ENCODE results near the gene GNGT1.
"Not testable (repeated sequence)": the region's sequence is repeated elsewhere in the genome, so short reads cannot be mapped to it uniquely, and the experiment has no call there.

The GNGT1 gene

DNA sequence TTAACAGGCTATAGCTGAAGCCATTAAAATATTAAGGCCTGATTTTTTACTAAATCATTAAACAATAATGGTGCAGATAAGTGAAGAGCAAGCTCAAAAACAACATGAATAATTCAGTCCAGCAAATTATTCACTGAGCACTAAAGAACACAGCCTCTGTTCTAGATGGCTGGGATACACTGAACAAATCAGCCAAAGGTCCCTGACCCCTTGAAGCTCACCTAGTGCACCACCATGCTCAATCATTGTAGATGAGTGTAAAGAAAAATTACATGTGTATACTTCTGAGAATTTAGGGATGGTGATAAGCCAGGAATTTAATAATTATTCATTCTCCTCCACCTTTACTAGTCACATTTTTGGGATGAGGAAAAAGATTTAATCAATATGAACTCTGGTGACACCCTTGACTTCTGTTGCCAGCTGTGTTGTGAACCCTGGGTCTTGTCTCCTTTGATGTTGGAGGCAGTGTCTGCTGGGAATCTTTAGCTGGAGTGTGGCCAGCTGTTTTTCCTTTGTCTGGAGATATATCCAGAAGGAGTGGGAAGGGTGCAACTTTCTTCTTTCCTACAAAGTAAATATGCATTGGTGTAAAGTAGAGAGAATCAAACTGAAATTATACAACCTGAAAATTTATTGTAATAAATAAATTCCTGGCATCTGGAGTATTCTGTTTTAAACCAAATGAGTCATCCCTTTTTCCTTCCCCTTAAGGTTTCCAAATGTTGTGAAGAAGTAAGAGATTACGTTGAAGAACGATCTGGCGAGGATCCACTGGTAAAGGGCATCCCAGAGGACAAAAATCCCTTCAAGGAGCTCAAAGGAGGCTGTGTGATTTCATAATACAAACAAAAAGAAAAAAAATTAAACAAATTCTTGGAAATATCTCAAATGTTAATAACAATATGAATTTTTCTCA lies 4.0 kb downstream of the GNGT1 start:
- no peak for DNase-seq

DNA sequence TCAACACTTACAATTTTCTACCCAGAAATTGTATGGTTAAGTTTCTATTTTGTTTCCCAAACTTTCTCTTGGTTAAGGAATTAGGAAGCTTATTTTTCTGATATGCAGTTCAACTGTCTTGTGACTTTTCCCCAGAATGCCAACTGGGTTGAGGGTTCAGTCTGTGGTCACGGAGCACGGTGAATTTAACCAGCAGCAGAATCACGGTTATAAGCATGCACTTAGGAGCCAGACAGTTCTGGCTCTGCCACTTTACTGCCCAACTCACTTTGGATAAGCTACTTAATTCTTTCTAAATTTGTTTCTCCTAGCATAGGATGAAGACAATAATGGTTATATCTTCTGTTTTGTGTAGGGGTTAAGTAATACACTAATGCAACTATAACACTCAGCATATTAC lies 4.9 kb downstream of the GNGT1 start:
- not testable (repeated sequence) for DNase-seq

DNA sequence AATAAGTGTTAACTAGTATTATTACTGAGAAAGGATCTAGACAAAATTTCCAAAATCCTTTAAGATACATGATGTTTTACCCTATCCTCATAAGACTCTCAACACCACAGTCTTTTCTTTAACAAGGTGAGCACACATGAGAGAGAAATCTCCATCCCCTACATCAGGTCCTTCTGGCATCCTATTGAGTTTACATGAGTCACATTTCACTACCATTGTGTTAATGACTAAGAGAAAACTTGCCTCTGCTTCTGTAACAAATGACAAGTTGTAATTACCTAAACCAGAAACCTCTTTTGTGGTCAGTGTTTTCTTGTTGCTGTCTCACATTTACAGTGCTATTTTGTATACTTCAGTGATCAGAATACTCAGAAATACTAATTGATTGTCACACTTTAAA lies 5.3 kb downstream of the GNGT1 start:
- not testable (repeated sequence) for DNase-seq

DNA sequence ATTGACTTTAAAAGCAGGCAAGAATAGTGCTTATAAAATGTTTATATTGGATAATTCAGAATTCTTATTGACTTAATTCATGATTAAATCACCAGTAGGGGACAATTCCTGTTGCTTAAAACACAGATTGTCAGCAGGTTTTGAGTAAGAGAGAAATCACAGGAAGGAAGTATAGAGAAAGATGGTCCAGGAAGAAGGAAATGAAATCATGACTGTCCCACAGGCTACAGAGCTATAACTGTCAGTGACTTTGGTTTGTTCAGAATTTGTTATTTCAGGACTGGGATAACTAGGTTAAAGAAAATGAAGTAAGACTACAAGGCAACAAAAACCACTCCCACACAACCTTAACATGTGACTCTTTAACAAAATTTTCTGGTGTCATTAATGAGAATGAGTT lies 6.8 kb downstream of the GNGT1 start:
- DNase-seq = no peak

DNA sequence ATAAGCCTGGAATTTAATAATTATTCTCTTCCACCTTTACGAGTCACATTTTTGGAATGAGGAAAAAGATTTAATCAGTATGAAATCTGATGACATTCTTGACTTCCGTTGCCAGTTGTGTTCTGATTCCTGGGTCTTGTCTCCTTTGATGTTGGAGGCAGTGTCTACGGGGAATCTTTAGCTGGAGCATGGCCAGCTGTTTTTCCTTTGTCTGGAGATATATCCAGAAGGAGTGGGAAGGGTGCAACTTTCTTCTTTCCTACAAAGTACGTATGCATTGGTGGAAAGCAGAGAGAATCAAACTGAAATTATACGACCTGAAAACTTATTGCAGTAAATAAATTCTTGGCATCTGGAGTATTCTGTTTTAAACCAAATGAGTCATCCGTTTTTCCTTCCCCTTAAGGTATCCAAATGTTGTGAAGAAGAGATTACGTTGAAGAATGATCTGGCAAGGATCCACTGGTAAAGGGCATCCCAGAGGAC lies 8.3 kb downstream of the GNGT1 start:
- DNase-seq = no peak

DNA sequence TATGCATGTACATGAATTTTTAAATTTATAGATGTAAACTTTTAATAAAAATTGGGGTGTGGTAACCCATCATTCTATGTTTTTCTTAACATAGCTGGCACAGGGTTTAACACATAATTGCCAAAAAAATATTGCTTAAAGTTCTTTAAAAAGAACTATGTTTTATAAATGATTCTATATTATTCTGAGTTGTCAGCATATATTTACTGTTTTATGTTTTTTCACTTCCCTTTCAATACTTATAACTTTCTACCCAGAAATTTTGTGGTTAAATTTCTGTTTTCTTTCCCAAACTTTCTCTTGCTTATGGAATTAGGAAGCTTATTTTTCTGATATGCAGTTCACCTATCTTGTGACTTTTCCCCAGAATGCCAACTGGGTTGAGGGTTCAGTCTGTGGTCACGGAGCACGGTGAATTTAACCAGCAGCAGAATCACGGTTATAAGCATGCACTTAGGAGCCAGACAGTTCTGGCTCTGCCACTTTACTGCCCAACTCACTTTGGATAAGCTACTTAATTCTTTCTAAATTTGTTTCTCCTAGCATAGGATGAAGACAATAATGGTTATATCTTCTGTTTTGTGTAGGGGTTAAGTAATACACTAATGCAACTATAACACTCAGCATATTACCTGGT lies 9.0 kb downstream of the GNGT1 start:
- not testable (repeated sequence) for DNase-seq

DNA sequence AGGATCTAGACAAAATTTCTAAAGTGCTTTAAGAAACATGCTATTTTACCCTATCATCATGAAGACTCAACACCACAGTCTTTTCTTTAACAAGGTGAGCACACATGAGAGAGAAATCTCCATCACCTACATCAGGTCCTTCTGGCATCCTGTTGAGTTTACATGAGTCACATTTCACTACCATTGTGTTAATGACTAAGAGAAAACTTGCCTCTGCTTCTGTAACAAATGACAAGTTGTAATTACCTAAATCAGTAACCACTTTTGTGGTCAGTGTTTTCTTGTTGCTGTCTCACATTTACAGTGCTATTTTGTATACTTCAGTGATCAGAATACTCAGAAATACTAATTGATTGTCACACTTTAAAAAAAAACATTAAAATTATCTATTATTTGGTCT lies 9.5 kb downstream of the GNGT1 start:
- not testable (repeated sequence) for DNase-seq

DNA sequence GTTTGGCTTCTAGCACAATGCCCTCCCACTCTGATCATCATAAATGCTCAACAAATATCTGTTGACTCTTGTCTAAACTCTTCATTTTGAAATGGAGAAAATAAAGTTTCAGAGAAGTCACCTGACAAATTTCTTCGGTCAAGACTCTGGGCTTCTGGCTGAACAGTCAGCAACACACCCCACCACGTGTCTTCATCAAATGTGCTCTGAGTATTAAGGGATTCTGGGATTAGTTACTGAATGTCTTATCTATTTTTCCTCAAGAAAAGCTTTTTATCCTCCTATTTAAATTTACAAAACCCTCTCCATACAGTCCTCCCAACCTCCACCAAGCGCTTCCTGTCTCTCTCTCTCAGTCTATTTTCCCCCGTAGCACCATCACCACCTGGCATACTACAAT lies 9.9 kb downstream of the GNGT1 start:
- not testable (repeated sequence) for DNase-seq

DNA sequence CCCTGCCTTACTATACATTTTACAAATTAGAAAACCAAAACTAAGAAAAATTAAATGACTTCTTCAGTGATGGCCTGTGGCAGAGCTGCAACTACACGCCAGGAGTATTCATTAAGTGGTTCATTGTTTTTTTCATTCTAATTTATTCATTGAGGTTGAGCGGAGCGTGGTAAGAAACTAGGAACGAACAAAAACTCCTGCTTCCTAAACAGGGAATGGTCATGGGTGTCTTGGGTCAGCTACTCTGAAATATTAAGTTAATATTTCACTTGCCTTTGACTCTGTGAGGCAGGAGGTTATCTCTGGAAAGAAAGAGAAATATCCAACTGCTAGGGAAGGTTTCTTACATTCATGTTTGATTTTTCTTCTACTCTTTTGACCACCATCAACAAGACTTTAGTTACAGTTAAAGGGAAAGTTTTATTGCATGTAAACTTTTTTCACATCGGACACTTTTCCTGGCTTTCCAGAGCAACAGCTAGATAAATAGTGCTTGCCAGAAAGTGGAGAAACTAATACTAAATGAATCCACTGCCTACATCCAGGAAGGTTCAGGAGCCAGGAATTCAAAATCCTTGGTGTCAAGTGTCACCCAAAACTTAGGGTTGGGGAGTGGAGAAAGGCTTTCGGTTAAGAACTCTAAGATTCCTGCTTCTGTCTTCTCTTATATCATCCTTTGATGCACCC lies 14.3 kb downstream of the GNGT1 start:
- no peak for DNase-seq

DNA sequence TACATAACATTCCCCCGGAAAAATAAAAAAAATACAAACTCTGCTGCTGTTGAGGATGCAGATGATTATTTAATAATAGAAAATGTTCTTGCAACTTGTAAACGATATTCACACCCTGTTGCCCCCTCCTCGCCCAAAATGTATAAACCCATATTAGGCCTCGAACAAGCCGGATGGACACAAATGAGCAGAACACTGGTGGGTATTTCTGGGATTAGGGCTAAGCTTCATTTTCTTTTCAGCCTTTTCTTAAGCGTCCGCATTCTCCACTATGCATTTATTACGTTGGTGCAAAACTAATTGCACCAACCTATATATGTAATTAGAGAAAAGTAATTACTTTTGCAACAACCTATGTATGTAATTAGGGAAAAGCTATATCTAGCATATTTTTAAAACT lies 14.8 kb downstream of the GNGT1 start:
- no peak for DNase-seq

DNA sequence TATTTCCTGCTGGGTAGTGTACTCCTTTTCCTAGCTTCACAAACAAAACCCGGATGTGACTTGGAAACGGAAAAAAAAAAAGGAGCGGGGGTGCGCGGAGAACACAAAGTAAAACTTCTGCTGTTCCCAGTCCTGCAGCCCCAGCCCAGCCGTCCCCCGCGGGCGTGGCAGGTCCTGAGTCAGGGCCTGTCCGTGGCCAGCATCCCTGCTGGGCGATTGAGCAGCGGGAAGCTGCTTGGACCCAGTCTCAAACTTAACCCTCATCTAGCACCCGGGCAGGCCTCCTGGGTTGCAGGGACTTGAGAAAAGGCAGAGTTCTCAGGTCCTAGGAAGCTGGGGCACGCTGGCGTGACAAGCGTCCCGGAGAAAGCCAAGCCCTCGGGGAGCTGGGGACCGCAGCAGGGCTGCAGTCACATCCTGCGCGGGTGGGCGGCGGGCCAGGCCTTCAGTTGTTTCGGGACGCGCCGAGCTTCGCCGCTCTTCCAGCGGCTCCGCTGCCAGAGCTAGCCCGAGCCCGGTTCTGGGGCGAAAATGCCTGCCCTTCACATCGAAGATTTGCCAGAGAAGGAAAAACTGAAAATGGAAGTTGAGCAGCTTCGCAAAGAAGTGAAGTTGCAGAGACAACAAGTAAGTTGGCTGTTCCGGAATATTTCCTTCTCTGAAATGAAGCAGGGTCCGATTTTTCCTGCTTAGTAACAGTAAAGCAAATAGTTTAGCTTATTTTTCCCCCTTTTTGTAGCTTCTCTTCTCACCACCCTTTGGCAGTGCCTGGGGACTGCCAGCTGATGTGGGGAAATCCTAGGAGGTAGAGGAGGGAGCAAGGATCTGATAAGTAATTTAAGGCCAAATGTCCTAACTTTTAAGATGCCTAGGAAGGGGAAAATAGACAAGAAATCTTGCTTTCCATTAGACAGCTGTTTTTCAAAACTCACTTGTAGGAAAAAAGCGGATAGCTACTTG lies 15.5 kb downstream of the GNGT1 start, which contains the start of gene GNG11:
GNG11 (plus strand) TSS at position 129 of the 960 bp plus-strand sequence; CDS start at position 532, 403 bp downstream.
- DNase-seq = no peak

DNA sequence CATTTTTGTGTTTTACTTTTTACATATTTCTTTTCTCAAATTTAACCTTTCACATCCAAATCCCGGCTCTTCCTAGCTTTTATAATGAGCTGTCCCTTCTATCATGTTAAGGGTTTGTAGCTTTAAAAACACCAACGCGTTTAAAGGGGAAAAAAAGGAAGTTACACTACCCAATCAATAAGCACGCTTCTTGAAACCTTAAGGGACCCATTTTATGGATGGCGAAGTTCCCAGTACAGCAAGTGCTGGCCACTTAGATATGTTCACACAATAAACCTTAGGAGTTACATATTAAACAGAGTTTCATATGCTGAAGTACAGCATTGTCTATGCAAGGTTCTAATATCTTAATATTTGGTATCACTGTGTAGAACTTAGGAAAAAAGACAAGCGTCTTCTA lies 16.9 kb downstream of the GNGT1 start:
- no peak for DNase-seq

DNA sequence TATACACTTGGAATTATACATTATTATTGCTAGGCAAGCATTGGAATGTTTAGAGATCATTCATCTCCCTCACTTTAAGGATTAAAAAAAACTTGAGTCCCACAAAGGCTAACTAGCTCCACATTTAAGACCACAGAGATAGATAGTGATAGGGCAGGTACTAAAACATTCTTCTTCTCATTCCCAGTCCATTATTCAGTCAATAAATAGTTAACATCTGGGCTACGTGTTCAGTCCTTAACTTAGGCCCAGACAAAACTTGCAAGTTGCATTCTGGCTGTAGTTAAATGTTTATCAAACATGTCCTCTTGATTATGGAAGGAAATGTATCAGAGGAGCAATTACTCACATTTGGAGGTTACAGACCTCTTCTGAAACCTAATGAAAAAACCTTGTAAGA lies 17.6 kb downstream of the GNGT1 start:
- DNase-seq = no peak

DNA sequence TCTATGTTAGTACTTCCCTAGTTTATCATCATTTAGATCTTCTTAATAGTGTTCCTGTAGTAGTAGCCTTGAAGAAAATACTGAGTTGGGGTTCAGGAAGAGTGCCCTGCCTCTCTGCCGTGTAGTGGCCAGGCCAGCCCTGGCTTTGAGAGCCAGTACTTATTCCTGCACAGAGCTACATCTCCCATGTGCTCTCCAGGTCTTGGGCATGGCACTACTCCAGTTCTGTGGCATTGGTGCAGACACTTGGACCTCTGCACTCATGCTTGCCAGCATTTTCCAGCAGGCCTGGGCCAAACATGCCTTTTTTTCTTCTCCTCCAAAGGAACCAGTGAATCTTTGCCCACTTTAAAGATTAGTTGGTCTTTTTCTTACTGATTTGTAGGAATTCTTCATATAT lies 20.4 kb downstream of the GNGT1 start:
- no peak for DNase-seq

DNA sequence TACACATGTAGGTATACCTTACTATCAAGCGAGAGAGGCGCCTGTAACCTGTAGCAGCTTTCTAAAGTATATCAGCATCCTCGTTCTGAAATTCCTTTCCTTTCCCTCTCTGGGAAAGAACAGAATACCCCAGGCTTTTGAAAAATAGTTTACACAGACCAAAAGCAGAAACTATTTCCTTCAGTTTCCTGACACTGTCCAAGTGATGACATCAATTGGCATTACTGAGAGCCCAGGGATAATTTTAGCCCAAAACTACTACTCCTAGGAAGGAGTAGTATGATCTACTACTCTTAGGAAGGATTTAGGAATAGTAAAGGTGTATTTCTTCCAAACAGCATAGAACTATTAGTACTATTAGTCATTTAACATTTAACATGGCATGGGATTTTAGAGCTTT lies 21.2 kb downstream of the GNGT1 start:
- no peak for DNase-seq

DNA sequence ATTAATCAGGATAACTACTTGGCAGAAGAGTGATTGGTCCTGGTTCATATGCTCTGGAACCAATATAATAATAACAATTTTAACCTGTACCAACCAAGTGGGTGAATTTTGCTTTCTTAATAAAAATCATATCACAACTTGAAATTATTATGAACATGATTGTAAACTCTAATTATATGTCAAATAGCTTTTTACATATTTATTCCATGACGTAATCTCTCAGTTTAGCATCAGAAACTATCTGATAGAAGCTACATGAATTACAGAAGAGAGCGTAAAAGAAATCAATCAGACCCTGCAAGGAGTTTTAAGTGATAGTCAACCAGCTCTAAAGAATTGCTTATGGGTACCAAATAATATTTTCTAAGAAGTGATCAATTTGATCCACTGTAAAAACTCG lies 25.3 kb downstream of the GNGT1 start:
- DNase-seq = no peak

DNA sequence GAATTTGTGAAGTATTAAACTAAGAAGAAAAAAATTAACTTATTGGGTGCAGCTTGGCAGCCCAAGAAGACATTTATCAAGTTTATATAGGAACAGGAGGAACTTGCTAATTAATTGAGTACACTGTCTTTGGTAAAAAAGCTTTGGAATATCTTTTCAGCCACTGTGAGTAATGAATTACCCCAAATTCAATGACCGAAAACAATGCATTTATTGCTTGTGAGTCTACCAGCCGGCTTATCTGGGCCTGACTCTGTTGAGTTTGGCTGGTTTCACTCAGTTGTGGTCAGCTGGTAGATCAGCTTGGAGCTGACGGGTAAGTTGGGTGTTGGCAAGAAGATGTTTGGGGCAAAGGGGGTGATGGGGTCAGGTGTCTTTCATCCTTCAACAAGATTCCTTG lies 26.8 kb downstream of the GNGT1 start:
- no peak for DNase-seq

DNA sequence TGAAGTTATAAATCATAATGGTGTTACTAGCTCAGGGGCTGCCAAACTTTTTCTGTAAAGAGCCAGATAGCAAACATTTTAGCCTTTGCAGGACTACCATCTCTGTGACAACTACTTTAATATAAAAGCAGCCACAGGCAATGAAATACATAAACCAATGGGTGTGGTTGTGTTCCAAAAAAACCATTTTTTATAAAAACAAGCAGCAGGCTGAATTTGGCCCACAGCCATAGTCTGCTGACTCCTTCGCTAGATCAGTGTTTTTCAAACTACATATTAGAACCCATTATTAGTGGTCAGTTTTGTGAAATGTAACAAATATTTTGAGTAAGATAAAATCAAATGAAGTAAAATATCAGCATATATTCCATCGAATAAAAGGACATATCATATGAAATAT lies 28.7 kb downstream of the GNGT1 start:
- DNase-seq = no peak

DNA sequence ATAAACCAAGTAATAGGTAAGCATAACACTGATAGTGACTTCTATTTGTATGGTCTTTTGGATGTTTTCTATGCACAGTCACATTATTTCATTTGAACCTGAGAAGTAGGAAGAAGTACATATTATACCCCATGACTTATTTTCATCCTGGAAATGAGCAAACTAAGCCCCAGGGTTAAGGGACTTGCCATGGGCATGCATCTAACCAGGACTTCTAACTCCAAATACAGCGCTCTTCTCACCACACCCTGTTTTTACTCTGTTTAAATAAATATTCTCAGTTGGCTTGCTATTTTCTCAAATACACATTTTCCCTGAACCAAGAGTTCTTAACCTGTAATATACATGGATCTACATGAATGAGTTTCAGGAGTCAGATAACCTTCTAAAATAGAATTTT lies 31.5 kb downstream of the GNGT1 start:
- no peak for DNase-seq

DNA sequence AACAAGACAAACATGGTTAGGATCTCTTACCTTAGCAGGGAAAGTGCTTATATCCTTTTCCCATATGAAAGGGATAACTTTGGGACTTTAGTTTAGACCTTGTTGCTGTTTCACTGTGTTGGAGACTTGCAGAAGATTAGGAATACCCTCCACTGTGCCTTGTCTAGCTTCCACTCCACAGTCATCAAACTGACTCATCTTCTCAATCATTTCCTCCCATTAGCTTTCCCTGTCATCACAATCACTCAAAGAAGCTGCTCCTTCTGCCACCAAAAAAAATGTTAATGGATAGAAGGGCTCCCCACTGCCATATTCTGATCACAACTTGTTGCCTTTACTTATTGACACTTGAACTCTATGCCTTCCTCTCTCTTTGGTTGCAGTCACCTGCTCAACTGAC lies 31.9 kb downstream of the GNGT1 start:
- no peak for DNase-seq

DNA sequence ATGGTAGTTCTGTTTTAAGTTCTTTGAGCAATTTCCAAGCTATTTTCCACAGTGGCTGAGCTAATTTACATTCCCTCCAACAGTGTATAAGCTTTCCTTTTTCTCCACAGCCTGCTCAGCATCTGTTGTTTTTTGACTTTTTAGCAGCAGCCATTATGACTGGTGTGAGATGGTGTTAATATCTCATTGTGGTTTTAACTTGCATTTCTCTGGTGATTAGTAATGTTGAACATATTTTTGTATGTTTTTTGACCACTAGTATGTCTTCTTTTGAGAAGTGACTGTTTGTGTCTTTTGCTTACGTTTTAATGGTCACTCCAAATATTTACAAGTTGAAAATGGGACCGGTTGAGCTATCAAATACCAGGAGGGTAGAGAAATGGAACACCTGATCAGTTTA lies 35.6 kb downstream of the GNGT1 start:
- no peak for DNase-seq

DNA sequence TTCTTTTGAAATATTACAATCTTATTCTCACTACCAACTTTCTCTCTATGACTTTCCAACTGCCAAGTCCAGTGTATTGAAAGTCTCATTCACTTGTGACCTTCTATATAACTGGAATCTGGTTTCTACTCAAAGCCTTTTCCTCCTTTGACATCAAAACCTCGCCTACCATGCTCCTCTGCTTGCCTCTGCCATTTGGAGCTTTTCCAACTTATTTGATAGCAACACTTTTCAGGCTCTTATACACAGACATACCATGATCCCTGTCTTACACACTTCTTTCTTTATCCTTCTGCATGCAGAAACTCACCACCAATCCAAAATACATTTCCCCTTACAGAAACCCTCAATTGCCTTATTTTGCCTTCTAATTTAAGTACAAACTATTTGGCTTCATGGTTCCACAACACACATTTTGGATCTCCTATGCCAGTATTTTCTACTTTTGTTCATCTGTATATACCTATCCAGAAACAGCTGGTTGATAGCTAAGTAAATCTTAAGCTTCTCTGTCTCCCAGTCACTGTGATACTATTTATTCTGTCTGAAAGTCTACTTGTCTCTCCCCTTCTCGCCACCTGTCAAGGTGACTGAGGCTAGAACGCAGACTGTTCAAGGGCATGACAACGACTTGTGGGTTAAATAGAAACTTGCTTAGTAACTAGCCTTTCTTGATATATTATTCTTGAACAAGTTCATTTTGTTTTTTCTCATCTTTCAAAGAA lies 37.6 kb downstream of the GNGT1 start:
- DNase-seq = no peak
